ENCODE results near the gene ADRA2C.

The ADRA2C gene

GRCh38 chr4:3735196-3735595, 31.0 kb upstream of the ADRA2C start:
- DNase-seq = no peak

GRCh38 chr4:3736290-3736689, 29.9 kb upstream of the ADRA2C start:
- no peak for DNase-seq

- no peak for DNase-seq
These were observed 29.4 kb upstream of the ADRA2C start for GRCh38 chr4:3736806-3737205.

GRCh38 chr4:3739577-3739976, 26.6 kb upstream of the ADRA2C start:
- DNase-seq = no peak

- no peak for DNase-seq
These were observed 25.9 kb upstream of the ADRA2C start for GRCh38 chr4:3740256-3740655.

GRCh38 chr4:3741217-3742011, 24.8 kb upstream of the ADRA2C start:
- no peak for DNase-seq

- no peak for DNase-seq
These were observed 23.6 kb upstream of the ADRA2C start for GRCh38 chr4:3742610-3743009.

- DNase-seq = no peak
These were observed 22.0 kb upstream of the ADRA2C start for GRCh38 chr4:3744232-3744631.

GRCh38 chr4:3744901-3745300, 21.3 kb upstream of the ADRA2C start:
- DNase-seq = no peak

- DNase-seq = no peak
These were observed 20.1 kb upstream of the ADRA2C start for GRCh38 chr4:3745886-3746656.

- no peak for DNase-seq
These were observed 19.2 kb upstream of the ADRA2C start for GRCh38 chr4:3746701-3747580.

GRCh38 chr4:3747581-3747904, 18.6 kb upstream of the ADRA2C start:
- no peak for DNase-seq

GRCh38 chr4:3748136-3748898, 17.9 kb upstream of the ADRA2C start:
- no peak for DNase-seq

- DNase-seq = no peak
These were observed 17.1 kb upstream of the ADRA2C start for GRCh38 chr4:3749081-3749480.

GRCh38 chr4:3750334-3750733, 15.9 kb upstream of the ADRA2C start:
- DNase-seq = no peak

- DNase-seq = no peak
These were observed 14.2 kb upstream of the ADRA2C start for GRCh38 chr4:3752022-3752421.

GRCh38 chr4:3753726-3754412, 12.3 kb upstream of the ADRA2C start:
- no peak for DNase-seq

- DNase-seq = no peak
These were observed 9.7 kb upstream of the ADRA2C start for GRCh38 chr4:3756343-3757059.

GRCh38 chr4:3759236-3759635, 6.9 kb upstream of the ADRA2C start:
- DNase-seq = no peak

- DNase-seq = no peak
These were observed 5.8 kb upstream of the ADRA2C start for GRCh38 chr4:3760346-3760745.

GRCh38 chr4:3760841-3761240, 5.3 kb upstream of the ADRA2C start:
- no peak for DNase-seq

Data from activated T-cell treated with anti-CD3 and anti-CD28 coated beads, Interleukin-2, amount 50 U/mL, for 1 hour (primary cell).